Left cardiac atrium (tissue), 4 donors: ENCODE results near the gene ORAI3. TPM values are rescaled to one million over a fixed set of nuclear protein-coding genes. Genes with fewer than 3 reads are reported as not detected.

Experiments used
- ATAC-seq, 2 donors: fragments of 200-7000 bp; cut with Tn5 transposase; one replicate each; pipeline ENCODE4 v1.9.1; 2020; ENCODE audit warnings: mild to moderate bottlenecking in 2 of 2, moderate library complexity in 2 of 2
- DNase-seq: peaks from one replicate; pipeline ENCODE4 v3.0.0-alpha.2; 2020
- intact Hi-C, 2 donors: fragments of 100-400 bp; cut with DNase I; formaldehyde crosslinking; loops; one replicate each; pipeline versions ENCODE4 v1.14.1 to v1.15.1; 2022 to 2023
- long read RNA-seq: library from polyadenylated mRNA; unstranded; transcript quantifications from one replicate; pipeline ENCODE4 v2.0.0, GENCODE V29; 2021
- total RNA-seq, 2 donors: library from RNA; stranded (reverse); fragmentation: NEBNext Ultra II Directional; extraction: Animal tissue kit (Norgen Biotek cat#: 25700); gene quantifications; one replicate each; pipeline ENCODE4 v1.2.1, GENCODE V29; 2021
- donor health status: DM: no; HTN: yes; CAD: no.
- donor health status: DM: no; HTN: yes; CAD: no; lungs with severe emphysema.
- donor health status: DM: yes; HTN: yes; CAD: no.
- donor health status: Dilated cardiomyopathy.

Gene ORAI3
- total RNA-seq, result 10 to 100 TPM in 1 of 2 donors, 1 to 10 TPM in 1; 8.8 to 14.2 TPM
- long read RNA-seq, partial matches to known transcripts, result 4 of 6 reads
- long read RNA-seq, other reads (novel, unspliced or antisense), result 0 of 6 reads

GRCh38 chr16:30948667-30949649, at the start of gene ORAI3:
Gene ORAI3 (plus strand): TSS chr16:30949068. CDS start chr16:30949290, 222 bp downstream.
- ATAC-seq (peak; percentile 71 to 82), DNase-seq (peak; percentile 86)
- intact Hi-C loops, result no loop called here

DNA sequence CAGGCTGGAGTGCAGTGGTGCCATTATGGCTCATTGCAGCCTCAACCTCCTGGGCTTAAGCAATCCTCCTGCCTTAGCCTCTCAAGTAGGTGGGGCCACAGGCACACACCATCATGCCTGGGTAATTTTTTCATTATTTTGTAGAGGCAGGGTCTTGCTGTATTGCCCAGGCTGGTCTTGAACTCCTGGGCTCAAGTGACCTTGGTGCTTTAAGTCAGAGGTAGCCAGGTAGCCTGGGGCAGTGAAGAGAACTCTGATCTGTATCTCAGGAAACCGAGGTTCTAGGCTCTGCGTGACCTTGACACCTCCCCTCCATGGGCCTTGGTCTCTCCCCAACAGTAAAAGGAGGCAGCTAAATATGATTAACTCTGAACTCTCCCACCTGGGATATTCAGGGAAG, 49.1 kb upstream of the ORAI3 start:
- ATAC-seq (no peak), DNase-seq (no peak)
- intact Hi-C loops, result no loop called here

DNA sequence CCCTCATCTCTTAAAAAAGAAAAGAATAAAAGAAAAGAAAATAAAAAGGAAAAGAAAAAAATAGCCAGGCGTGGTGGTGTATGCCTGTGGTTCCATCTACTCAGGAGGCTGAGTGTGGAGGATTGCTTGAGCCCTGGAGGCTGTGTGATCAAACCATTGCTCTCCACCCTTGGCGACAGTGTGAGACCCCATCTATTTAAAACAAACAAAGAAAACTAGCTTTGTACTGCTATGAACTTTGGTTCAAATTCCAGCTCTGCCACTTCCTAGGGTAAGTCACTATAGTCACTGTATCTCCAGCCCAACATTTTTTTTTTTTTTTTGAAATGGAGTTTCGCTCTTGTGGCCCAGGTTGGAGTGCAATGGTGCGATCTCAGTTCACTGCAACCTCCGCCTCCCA, 48.3 kb upstream of the ORAI3 start:
- ATAC-seq (no peak), DNase-seq (no peak)
- intact Hi-C loops, result no loop called here

DNA sequence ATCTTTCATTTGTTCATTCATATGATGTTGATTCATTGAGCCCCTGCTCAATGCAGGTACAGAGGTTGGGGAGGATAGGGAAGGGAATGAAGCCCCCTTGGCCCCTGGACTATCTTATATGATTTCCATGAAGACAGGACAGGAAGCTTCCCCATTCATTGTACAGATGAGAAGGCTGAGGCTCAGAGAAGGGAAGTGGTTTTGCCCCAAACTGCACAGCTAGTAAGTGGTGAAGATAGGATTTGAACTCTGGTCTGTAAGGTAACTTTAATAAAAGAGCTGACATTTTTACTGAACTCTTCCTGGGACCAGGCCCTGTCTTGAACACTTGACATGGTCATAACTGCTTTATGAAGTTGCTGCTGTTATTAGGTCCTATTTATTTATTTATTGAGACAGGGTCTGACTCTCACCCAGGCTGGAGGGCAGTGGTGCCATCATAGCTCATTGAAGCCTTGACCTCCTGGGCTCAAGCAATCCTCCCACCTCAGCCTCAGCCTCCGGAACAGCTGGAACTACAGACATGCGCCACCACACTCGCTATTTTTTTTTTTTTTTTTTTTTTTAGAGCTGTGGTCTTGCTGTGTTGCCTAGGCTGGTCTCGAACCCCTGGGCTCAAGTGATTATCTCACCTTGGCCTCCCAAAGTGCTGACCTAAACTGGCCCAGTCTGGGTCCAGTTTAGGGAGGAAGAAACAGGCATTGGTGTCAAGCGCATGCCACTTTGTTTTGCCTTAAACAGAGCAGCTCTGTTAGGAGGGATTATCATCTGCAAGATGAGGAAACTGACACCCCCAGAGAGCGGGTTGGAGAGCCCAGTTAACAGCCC, 47.5 kb upstream of the ORAI3 start:
- DNase-seq, result no peak
- intact Hi-C loops, result loop anchor here in 1 of 2 donors (2.0 kb wide), 1 partner anchor 57 kb away; no protein-coding TSS in a partner anchor

GRCh38 chr16:30902029-30902972, 46.6 kb upstream of the ORAI3 start:
- intact Hi-C loops, result loop anchor here in 1 of 2 donors (2.0 kb wide), 1 partner anchor 58 kb away; no protein-coding TSS in a partner anchor
- ATAC-seq (peak; percentile 88 to 95), DNase-seq (peak; percentile 79)

More for the DNA sequence above, 47.5 kb upstream of the ORAI3 start:
- no peak for ATAC-seq

DNA sequence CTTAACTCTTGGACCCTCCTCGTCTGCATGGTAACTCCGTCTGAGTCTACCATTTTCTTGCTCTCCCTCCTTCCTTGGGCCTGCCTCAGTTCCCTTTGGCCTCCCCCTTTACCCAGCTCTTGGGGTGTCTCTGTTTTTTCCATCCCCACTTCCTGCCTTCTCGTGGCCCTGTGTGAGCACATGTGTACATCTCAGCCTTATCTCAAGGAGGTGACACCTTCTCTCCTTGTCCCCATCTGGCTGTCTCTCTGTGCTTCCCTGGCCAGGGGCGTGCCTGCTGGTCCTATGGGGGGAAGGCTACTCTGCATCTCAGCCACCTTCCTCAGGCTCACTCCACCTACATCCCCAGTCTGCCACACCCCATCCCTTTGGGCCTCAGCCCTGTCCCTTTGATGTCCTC, 45.9 kb upstream of the ORAI3 start:
- no peak for ATAC-seq
- no peak for DNase-seq
- intact Hi-C loops, result loop anchor here in 1 of 2 donors (2.0 kb wide), 1 partner anchor 58 kb away; no protein-coding TSS in a partner anchor

DNA sequence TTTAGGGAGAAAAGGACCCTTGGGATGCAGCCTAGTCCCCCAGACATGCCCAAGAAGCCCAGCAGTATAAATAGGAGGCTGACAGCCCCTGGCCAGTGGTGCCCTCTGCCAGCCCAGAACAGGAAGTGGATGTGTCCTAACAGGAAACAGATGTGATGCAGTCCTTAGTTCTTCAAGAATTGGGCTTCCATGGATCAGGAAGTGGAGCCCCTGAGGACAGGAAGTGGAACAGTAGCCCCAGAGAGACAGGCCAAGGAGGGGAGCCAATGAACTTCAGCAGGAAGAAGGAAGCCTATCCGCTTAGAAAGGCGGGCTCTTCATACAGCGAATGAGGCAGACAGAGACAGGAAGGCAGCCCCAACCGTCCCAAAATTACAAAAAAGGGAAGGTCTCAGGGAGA, 45.3 kb upstream of the ORAI3 start:
- peak; percentile 44 to 50 for ATAC-seq
- intact Hi-C loops, result loop anchor here in 1 of 2 donors (2.0 kb wide), 1 partner anchor 59 kb away; no protein-coding TSS in a partner anchor
- no peak for DNase-seq

DNA sequence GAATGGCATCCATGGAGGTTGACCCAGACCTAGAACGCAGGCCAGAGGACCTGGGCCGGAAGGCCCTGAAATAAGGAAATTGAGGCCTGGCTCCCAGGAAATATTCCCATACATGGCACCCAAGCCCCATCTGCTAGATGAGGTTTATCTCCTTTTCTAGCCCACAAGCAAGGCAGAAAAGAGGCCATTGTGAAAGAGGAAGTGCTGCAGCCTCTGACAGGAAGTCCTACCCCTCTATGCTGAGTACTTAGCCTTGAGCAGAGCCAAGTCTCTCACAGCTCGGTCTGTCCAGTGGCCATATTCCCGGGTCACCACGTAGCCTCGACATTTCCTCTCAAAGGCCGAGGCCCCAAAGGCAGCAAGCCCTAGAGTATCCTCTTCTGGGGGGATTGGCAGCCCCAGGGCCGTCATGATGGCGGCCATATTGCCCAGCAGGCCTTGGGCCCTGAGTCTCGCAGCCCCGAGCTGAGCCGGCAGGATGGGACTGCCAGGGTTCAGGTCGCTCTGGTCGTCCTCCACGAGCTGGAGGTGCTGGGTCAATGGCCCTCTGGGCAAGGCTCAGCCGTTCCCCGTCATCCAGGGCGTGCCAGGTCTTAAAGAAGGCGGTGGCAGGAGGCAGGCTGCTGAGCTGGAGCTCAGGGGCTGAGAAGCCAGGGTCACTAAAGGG, 44.6 kb upstream of the ORAI3 start:
- ATAC-seq, result no peak
- intact Hi-C loops, result no loop called here
- no peak for DNase-seq

DNA sequence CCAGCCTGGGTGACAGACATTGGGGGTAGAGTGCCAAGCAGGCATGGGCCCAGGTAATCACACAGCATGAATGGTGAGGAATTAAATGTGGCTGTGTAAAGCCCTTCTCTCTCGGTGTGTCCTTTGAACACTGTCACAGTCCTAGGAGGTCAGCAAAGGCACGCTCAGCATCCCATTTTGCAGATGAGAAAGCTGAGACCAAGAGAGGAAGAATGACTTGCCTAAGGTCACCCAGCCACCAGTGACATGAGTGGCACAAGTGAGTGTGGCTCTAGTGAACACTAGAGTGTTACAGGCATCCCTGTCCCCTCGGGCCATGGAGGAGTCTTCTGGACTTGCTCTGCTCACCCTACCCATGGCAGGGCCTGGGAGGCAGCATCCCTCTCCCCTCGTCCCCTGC, 41.8 kb upstream of the ORAI3 start:
- intact Hi-C loops, result no loop called here
- DNase-seq, result no peak
- ATAC-seq, result no peak

GRCh38 chr16:30910427-30911029, 38.3 kb upstream of the ORAI3 start:
- DNase-seq (no peak), ATAC-seq (no peak)
- intact Hi-C loops, result no loop called here

DNA sequence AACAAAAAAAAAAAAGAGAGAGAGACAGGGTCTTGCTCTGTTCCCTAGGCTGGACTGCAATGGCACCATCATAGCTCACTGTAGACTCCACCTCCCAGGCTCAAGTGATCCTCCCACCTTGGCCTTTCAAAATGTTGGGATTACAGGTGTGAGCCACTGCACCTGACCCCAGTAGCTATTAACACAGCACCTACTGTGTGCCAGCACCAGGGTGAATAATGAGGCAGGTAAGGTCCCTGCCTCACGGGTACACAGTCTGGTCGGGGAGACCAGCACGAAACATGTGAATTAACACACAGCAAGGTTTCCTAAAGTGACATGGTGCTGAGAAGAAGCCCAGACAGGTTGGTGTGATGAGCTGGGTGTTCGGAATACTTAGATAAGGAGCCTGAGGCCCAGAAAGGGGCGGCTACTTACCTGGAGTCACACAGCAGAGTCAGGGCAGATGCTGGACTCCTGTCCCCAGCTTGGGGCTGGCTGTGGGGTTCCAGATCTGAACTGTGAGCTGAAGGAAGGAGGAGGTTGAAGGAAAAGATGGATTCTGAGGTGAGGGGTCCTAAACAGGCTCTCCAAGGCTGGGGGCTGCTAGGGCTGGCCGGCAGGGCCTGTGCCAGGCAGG, 36.0 kb upstream of the ORAI3 start:
- intact Hi-C loops, result no loop called here
- DNase-seq (no peak), ATAC-seq (no peak)

- intact Hi-C loops, result loop anchor here in 1 of 2 donors (5.0 kb wide), 1 partner anchor 73 kb away; no protein-coding TSS in a partner anchor
- no peak for DNase-seq
- ATAC-seq, result no peak
These were observed 34.0 kb upstream of the ORAI3 start for GRCh38 chr16:30914830-30915229.

- intact Hi-C loops, result loop anchor here in 1 of 2 donors (5.0 kb wide), 1 partner anchor 76 kb away; no protein-coding TSS in a partner anchor
- DNase-seq (no peak), ATAC-seq (no peak)
These were observed 30.3 kb upstream of the ORAI3 start for GRCh38 chr16:30918614-30919013.

DNA sequence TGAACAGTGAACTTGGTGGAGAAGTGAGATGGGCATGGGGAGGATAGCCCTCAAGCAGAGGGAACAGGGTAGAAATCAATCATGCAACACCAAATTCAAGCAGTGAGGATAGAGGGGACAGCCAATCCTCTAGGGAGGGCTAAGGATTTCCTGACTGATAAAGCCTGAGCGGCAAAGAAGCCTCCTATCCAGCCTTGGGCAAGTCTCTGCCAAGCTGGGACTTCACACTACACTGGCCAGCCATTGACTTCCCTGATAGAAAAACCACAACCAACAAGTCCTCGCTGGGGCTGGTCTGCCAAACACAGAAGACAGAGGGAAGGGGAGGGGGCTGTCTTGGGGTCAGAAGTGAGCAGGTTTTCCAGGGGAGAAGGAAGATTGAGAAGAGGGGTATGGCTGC, 28.0 kb upstream of the ORAI3 start:
- no peak for DNase-seq
- ATAC-seq, result no peak
- intact Hi-C loops, result loop anchor here in 1 of 2 donors (1.0 kb wide), 1 partner anchor 77 kb away; no protein-coding TSS in a partner anchor

- intact Hi-C loops, result loop anchor here in 1 of 2 donors (1.0 kb wide), 1 partner anchor 77 kb away; no protein-coding TSS in a partner anchor
- no peak for ATAC-seq
- no peak for DNase-seq
These were observed 27.5 kb upstream of the ORAI3 start for GRCh38 chr16:30921459-30921747.

- DNase-seq (peak; percentile 89), ATAC-seq (peak; percentile 25 to 29)
- intact Hi-C loops, result loop anchor here in 1 of 2 donors (1.0 kb wide), 1 partner anchor 78 kb away; no protein-coding TSS in a partner anchor
These were observed 27.0 kb upstream of the ORAI3 start for GRCh38 chr16:30921748-30922419.
